ENCODE data around the gene RADIL. TPM values are rescaled to one million over a fixed set of nuclear protein-coding genes. Genes with fewer than 3 reads are reported as not detected.

The RADIL gene
- total and polyA plus RNA-seq, 2 of the 13 experiments (the other 11 are each of a cell fraction or from before 2014, with no cell fraction given): 0.05 to 0.09 TPM

- ATAC-seq: no peak
- Histone ChIP-seq H3K9ac (ENCODE audit: insufficient read depth, low read depth, low read length) (no peak overlapping the region), H2AFZ (ENCODE audit: low read length) (no peak overlapping the region), H3K4me2 (ENCODE audit: low read depth, low read length) (no peak overlapping the region), H3K79me2 (ENCODE audit: insufficient read depth, low read length) (peaks cover 8% of the 10 kb centered on the region), H3K27me3 (ENCODE audit: control insufficient read depth in 1 of 2, insufficient read depth in 2 of 2, low read length in 2 of 2) (no peaks in the 10 kb centered on the region), H3K9me3 (ENCODE audit: low read length) (no peaks in the 10 kb centered on the region), H3K36me3 (replicated peaks in 1 of 2; ENCODE audit: control insufficient read depth in 1 of 2, insufficient read depth in 2 of 2, low read length in 2 of 2) (peaks cover 16 to 73% of the 10 kb centered on the region in 2 experiments), H4K20me1 (ENCODE audit: insufficient read depth, low read length) (peaks cover 16% of the 10 kb centered on the region; the same call in 1 of the 2 replicates), H3K4me3 (replicated peaks in 1 of 3; ENCODE audit: insufficient read depth in 1 of 3, low read depth in 2 of 3, low read length in 3 of 3) (no peak overlapping the region), H3K4me1 (ENCODE audit: insufficient read depth, low read length) (peaks cover 9% of the 10 kb centered on the region; the same call in 1 of the 2 replicates), H3K27ac (ENCODE audit: extremely low read length, insufficient read depth, low read length) (no peak overlapping the region)
- no peak for DNase-seq (ENCODE audit: low spot score)
- ChIA-PET POLR2A (no interaction called here), CTCF (ENCODE audit: low intra/inter-chr PET ratio, low total read pairs) (interaction anchor here (3.5 kb wide), 1 partner anchor 144 kb away, joined by 25 read pairs; no protein-coding TSS in a partner anchor)
- 96% methylated on average over 11 of the region's 24 CpGs for WGBS (ENCODE audit: low lambda C conversion rate)
- in situ Hi-C loops (cut with HindIII; ENCODE audit: extremely low pct_ligation_motif_present, low pct_unique_long_range_greater_than_20kb): loop anchor here (25.0 kb wide), 1 partner anchor 143 kb away; no protein-coding TSS in a partner anchor
- no peak for FAIRE-seq
- no peak for TF ChIP-seq ZNF674 (CRISPR knock-in tag; IDR thresholded peaks at IDR 0.05; ENCODE audit: low read depth)
- intact Hi-C loops (cut with micrococcal nuclease; ENCODE audit: unreplicated experiment): no loop called here
- no TSS peak for BruUV-seq (replicated peaks)
Observed at GRCh38 chr7:4755045-4755444, 128.5 kb downstream of the RADIL start.

- Histone ChIP-seq H3K27ac (ENCODE audit: extremely low read length, insufficient read depth, low read length) (no peak overlapping the region), H3K9me3 (ENCODE audit: low read length) (no peaks in the 10 kb centered on the region), H3K36me3 (replicated peaks in 1 of 2; ENCODE audit: control insufficient read depth in 1 of 2, insufficient read depth in 2 of 2, low read length in 2 of 2) (peaks cover 19 to 69% of the 10 kb centered on the region in 2 experiments), H3K27me3 (ENCODE audit: control insufficient read depth in 1 of 2, insufficient read depth in 2 of 2, low read length in 2 of 2) (no peaks in the 10 kb centered on the region), H3K4me2 (ENCODE audit: low read depth, low read length) (no peak overlapping the region), H4K20me1 (ENCODE audit: insufficient read depth, low read length) (peaks cover 16% of the 10 kb centered on the region; the same call in 1 of the 2 replicates), H2AFZ (ENCODE audit: low read length) (no peak overlapping the region), H3K4me1 (ENCODE audit: insufficient read depth, low read length) (peaks cover 9% of the 10 kb centered on the region; the same call in 1 of the 2 replicates), H3K9ac (ENCODE audit: insufficient read depth, low read depth, low read length) (no peak overlapping the region), H3K4me3 (replicated peaks in 1 of 3; ENCODE audit: insufficient read depth in 1 of 3, low read depth in 2 of 3, low read length in 3 of 3) (no peak overlapping the region), H3K79me2 (ENCODE audit: insufficient read depth, low read length) (peaks cover 8% of the 10 kb centered on the region)
- DNase-seq (ENCODE audit: low spot score) (no peak), FAIRE-seq (no peak), ATAC-seq (no peak)
- TF ChIP-seq TFE3 (CRISPR knock-in tag; IDR thresholded peaks at IDR 0.05): no peak
- TF ChIP-seq HHEX (CRISPR knock-in tag; IDR thresholded peaks at IDR 0.05): no peak
- TF ChIP-seq ZNF724P (CRISPR knock-in tag; IDR thresholded peaks at IDR 0.05; ENCODE audit: borderline replicate concordance): 0 out of 2 replicates have a peak, but pooled peaks have one; percentile 28
- TF ChIP-seq ZSCAN5A (CRISPR knock-in tag; IDR thresholded peaks at IDR 0.05; ENCODE audit: borderline replicate concordance): no peak
- BruUV-seq (replicated peaks): no TSS peak
- WGBS (ENCODE audit: low lambda C conversion rate): 96% methylated on average over 20 of the region's 36 CpGs
- intact Hi-C loops (cut with micrococcal nuclease; ENCODE audit: unreplicated experiment) (loop anchor here (1.0 kb wide), 1 partner anchor 143 kb away; no protein-coding TSS in a partner anchor), in situ Hi-C loops (cut with HindIII; ENCODE audit: extremely low pct_ligation_motif_present, low pct_unique_long_range_greater_than_20kb) (loop anchor here (5.0 to 25.0 kb wide), 2 partner anchors 72 to 142 kb away; partner anchors contain the start of gene FOXK1)
- ChIA-PET POLR2A (no interaction called here), CTCF (ENCODE audit: low intra/inter-chr PET ratio, low total read pairs) (interaction anchor here (3.5 kb wide), 1 partner anchor 144 kb away, joined by 25 read pairs; no protein-coding TSS in a partner anchor)
Observed at GRCh38 chr7:4754433-4755010, 129.0 kb downstream of the RADIL start.
